H1 (cell line): Measurements from ENCODE around the gene GET3. TPM values are rescaled to one million over a fixed set of nuclear protein-coding genes. Genes with fewer than 3 reads are reported as not detected.

Source experiments
- ATF2 ChIP-seq: IDR thresholded peaks from 2 replicates; pipeline ENCODE4 v1.6.1; 2012; ENCODE audit warnings: low read length, inconsistent platforms
- KDM4A ChIP-seq: IDR thresholded peaks from one replicate; pipeline ENCODE4 v1.7.1; 2012; ENCODE audit warnings: low read depth, mild to moderate bottlenecking, moderate library complexity, low read length, inconsistent platforms; ENCODE audit not compliant: severe bottlenecking
- polyA plus RNA-seq, 7 experiments: library from polyadenylated mRNA; depleted of rRNA in 3 of 7; stranded (reverse) in 5 of 7; unstranded in 2 of 7; fragments of >200 nt in 5 of 7; fragments of 200-250 nt in 2 of 7; gene quantifications; 1 replicate in 5 of 7; 2 replicates in 1 of 7; 4 replicates in 1 of 7; pipeline versions ENCODE4 v1.2.1 to v1.2.3, GENCODE V29; 2011 to 2013; ENCODE audit warnings: missing spikeins in 2 of 7, mixed read lengths in 2 of 7
- total RNA-seq: library from RNA; stranded (reverse); fragmentation: NEBNext Ultra II Directional; extraction: Animal tissue kit (Norgen Biotek cat#: 25700); gene quantifications from 2 replicates; pipeline ENCODE4 v1.2.1, GENCODE V29; 2021
- TF ChIP-seq, protein P1 (sequence below): fragments of 300-600 bp; sonication (generic); IDR thresholded peaks from 2 replicates; pipeline ENCODE4 v1.7.1; 2012; ENCODE audit warnings: low read length, moderate library complexity, mild to moderate bottlenecking, inconsistent platforms; ENCODE audit not compliant: insufficient replicate concordance
- TF ChIP-seq, protein P2 (sequence below), 3 experiments: IDR thresholded peaks; 1 replicate in 2 of 3; 2 replicates in 1 of 3; pipeline versions ENCODE4 v1.5.1 to v1.6.1; 2011; ENCODE audit warnings: low read length in 3 of 3, mild to moderate bottlenecking in 3 of 3, inconsistent platforms in 2 of 3, low read depth in 1 of 3, moderate library complexity in 1 of 3; ENCODE audit not compliant: insufficient read depth in 1 of 3; ENCODE audit errors: control extremely low read depth in 1 of 3

GET3 gene
- total and polyA plus RNA-seq, 2 of the 8 experiments (the other 6 are each of a cell fraction or from before 2014, with no cell fraction given) = 105 to 297 TPM

GRCh38 chr19:12790628-12791344 lies 53.5 kb downstream of the GET3 start (continued):
- TF ChIP-seq, protein P1, sequence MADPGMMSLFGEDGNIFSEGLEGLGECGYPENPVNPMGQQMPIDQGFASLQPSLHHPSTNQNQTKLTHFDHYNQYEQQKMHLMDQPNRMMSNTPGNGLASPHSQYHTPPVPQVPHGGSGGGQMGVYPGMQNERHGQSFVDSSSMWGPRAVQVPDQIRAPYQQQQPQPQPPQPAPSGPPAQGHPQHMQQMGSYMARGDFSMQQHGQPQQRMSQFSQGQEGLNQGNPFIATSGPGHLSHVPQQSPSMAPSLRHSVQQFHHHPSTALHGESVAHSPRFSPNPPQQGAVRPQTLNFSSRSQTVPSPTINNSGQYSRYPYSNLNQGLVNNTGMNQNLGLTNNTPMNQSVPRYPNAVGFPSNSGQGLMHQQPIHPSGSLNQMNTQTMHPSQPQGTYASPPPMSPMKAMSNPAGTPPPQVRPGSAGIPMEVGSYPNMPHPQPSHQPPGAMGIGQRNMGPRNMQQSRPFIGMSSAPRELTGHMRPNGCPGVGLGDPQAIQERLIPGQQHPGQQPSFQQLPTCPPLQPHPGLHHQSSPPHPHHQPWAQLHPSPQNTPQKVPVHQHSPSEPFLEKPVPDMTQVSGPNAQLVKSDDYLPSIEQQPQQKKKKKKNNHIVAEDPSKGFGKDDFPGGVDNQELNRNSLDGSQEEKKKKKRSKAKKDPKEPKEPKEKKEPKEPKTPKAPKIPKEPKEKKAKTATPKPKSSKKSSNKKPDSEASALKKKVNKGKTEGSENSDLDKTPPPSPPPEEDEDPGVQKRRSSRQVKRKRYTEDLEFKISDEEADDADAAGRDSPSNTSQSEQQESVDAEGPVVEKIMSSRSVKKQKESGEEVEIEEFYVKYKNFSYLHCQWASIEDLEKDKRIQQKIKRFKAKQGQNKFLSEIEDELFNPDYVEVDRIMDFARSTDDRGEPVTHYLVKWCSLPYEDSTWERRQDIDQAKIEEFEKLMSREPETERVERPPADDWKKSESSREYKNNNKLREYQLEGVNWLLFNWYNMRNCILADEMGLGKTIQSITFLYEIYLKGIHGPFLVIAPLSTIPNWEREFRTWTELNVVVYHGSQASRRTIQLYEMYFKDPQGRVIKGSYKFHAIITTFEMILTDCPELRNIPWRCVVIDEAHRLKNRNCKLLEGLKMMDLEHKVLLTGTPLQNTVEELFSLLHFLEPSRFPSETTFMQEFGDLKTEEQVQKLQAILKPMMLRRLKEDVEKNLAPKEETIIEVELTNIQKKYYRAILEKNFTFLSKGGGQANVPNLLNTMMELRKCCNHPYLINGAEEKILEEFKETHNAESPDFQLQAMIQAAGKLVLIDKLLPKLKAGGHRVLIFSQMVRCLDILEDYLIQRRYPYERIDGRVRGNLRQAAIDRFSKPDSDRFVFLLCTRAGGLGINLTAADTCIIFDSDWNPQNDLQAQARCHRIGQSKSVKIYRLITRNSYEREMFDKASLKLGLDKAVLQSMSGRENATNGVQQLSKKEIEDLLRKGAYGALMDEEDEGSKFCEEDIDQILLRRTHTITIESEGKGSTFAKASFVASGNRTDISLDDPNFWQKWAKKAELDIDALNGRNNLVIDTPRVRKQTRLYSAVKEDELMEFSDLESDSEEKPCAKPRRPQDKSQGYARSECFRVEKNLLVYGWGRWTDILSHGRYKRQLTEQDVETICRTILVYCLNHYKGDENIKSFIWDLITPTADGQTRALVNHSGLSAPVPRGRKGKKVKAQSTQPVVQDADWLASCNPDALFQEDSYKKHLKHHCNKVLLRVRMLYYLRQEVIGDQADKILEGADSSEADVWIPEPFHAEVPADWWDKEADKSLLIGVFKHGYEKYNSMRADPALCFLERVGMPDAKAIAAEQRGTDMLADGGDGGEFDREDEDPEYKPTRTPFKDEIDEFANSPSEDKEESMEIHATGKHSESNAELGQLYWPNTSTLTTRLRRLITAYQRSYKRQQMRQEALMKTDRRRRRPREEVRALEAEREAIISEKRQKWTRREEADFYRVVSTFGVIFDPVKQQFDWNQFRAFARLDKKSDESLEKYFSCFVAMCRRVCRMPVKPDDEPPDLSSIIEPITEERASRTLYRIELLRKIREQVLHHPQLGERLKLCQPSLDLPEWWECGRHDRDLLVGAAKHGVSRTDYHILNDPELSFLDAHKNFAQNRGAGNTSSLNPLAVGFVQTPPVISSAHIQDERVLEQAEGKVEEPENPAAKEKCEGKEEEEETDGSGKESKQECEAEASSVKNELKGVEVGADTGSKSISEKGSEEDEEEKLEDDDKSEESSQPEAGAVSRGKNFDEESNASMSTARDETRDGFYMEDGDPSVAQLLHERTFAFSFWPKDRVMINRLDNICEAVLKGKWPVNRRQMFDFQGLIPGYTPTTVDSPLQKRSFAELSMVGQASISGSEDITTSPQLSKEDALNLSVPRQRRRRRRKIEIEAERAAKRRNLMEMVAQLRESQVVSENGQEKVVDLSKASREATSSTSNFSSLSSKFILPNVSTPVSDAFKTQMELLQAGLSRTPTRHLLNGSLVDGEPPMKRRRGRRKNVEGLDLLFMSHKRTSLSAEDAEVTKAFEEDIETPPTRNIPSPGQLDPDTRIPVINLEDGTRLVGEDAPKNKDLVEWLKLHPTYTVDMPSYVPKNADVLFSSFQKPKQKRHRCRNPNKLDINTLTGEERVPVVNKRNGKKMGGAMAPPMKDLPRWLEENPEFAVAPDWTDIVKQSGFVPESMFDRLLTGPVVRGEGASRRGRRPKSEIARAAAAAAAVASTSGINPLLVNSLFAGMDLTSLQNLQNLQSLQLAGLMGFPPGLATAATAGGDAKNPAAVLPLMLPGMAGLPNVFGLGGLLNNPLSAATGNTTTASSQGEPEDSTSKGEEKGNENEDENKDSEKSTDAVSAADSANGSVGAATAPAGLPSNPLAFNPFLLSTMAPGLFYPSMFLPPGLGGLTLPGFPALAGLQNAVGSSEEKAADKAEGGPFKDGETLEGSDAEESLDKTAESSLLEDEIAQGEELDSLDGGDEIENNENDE = no peak
- TF ChIP-seq ATF2 (no peak), KDM4A (no peak)
- TF ChIP-seq, protein P2, sequence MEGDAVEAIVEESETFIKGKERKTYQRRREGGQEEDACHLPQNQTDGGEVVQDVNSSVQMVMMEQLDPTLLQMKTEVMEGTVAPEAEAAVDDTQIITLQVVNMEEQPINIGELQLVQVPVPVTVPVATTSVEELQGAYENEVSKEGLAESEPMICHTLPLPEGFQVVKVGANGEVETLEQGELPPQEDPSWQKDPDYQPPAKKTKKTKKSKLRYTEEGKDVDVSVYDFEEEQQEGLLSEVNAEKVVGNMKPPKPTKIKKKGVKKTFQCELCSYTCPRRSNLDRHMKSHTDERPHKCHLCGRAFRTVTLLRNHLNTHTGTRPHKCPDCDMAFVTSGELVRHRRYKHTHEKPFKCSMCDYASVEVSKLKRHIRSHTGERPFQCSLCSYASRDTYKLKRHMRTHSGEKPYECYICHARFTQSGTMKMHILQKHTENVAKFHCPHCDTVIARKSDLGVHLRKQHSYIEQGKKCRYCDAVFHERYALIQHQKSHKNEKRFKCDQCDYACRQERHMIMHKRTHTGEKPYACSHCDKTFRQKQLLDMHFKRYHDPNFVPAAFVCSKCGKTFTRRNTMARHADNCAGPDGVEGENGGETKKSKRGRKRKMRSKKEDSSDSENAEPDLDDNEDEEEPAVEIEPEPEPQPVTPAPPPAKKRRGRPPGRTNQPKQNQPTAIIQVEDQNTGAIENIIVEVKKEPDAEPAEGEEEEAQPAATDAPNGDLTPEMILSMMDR (IDR thresholded peaks at IDR 0.05; ENCODE audit: control extremely low read depth in 1 of 3, insufficient read depth in 1 of 3, low read depth in 1 of 3, low read length in 3 of 3) = no peak
